Neural cell (in vitro differentiated cells): ENCODE measurements around the gene KRT5. TPM values are rescaled to one million over a fixed set of nuclear protein-coding genes. Genes with fewer than 3 reads are reported as not detected.

Source experiments
- H2AFZ ChIP-seq: fragments of 200-600, 300-800 bp; sonication (generic), shearing (Covaris generic); 2 replicates; pipeline ENCODE4 v1.6.0; 2014; ENCODE audit warnings: low read depth, mild to moderate bottlenecking, antibody characterized with exemption, low read length, moderate library complexity
- H3F3A ChIP-seq: fragments of 200-600 bp; shearing (Covaris generic); 2 replicates; pipeline ENCODE4 v1.6.1; 2016; ENCODE audit warnings: mild to moderate bottlenecking, moderate library complexity, mixed read lengths, antibody characterized with exemption, low read length; ENCODE audit not compliant: insufficient read depth, poor library complexity, severe bottlenecking
- H3K27ac ChIP-seq: fragments of 200-600, 300-800 bp; sonication (generic), shearing (Covaris generic); 2 replicates; pipeline ENCODE4 v1.5.1; 2014; ENCODE audit warnings: mild to moderate bottlenecking, low read length, moderate library complexity
- H3K27me3 ChIP-seq: fragments of 300-800, 200-600 bp; sonication (generic), shearing (Covaris generic); 2 replicates; pipeline ENCODE4 v1.6.0; 2014; ENCODE audit warnings: mild to moderate bottlenecking, low read depth, low read length, moderate library complexity; ENCODE audit not compliant: insufficient read depth
- H3K36me3 ChIP-seq: fragments of 300-800, 200-600 bp; sonication (generic), shearing (Covaris generic); 2 replicates; pipeline ENCODE4 v1.5.1; 2014; ENCODE audit warnings: mild to moderate bottlenecking, antibody characterized with exemption, low read length, moderate library complexity; ENCODE audit not compliant: insufficient read depth
- H3K4me2 ChIP-seq: fragments of 300-800, 200-600 bp; sonication (generic), shearing (Covaris generic); 2 replicates; pipeline ENCODE4 v1.6.0; 2014; ENCODE audit warnings: mild to moderate bottlenecking, low read length
- H3K4me3 ChIP-seq: fragments of 300-800, 200-600 bp; sonication (generic), shearing (Covaris generic); 2 replicates; pipeline ENCODE4 v1.5.1; 2014; ENCODE audit warnings: mild to moderate bottlenecking, low read length, moderate library complexity
- H3K79me2 ChIP-seq: fragments of 200-600 bp; shearing (Covaris generic); replicated peaks from 2 replicates; pipeline ENCODE4 v1.6.0; 2014; ENCODE audit warnings: mild to moderate bottlenecking, low read length, moderate library complexity; ENCODE audit not compliant: insufficient read depth
- H3K9ac ChIP-seq: fragments of 300-800, 200-600 bp; sonication (generic), shearing (Covaris generic); 2 replicates; pipeline ENCODE4 v1.6.1; 2016; ENCODE audit warnings: mild to moderate bottlenecking, low read length, mixed read lengths
- H3K9me2 ChIP-seq: fragments of 200-600 bp; shearing (Covaris generic); 2 replicates; pipeline ENCODE4 v1.6.1; 2016; ENCODE audit warnings: mild to moderate bottlenecking, low read length, mixed read lengths; ENCODE audit not compliant: insufficient read depth
- H3K9me3 ChIP-seq: fragments of 200-600, 300-800 bp; sonication (generic), shearing (Covaris generic); 2 replicates; pipeline ENCODE4 v1.6.1; 2016; ENCODE audit warnings: mild to moderate bottlenecking, mixed run types, low read length, moderate library complexity, mixed read lengths
- H4K20me1 ChIP-seq: fragments of 200-600 bp; shearing (Covaris generic); 2 replicates; pipeline ENCODE4 v1.6.1; 2016; ENCODE audit warnings: mild to moderate bottlenecking, mixed run types; ENCODE audit not compliant: insufficient read depth
- CTCF ChIP-seq: fragments of 450-650 bp; IDR thresholded peaks from 2 replicates; pipeline ENCODE4 v1.5.1; 2014; ENCODE audit warnings: antibody characterized with exemption, mild to moderate bottlenecking, moderate library complexity; ENCODE audit not compliant: poor library complexity, severe bottlenecking
- EP300 ChIP-seq: fragments of 450-650 bp; conservative IDR thresholded peaks from 2 replicates; pipeline ENCODE4 v1.6.1; 2014; ENCODE audit warnings: antibody characterized with exemption, mild to moderate bottlenecking, moderate library complexity; ENCODE audit not compliant: poor library complexity, severe bottlenecking
- EZH2 ChIP-seq: fragments of 200-600, 300-800 bp; shearing (Covaris generic), sonication (generic); IDR thresholded peaks from 2 replicates; pipeline ENCODE4 v1.6.1; 2014; ENCODE audit warnings: antibody characterized with exemption, low read length, borderline replicate concordance, mild to moderate bottlenecking; ENCODE audit not compliant: insufficient read depth, poor library complexity, severe bottlenecking
- MXI1 ChIP-seq: fragments of 450-650 bp; conservative IDR thresholded peaks from 2 replicates; pipeline ENCODE4 v1.6.1; 2014; ENCODE audit warnings: antibody characterized with exemption, mild to moderate bottlenecking; ENCODE audit not compliant: poor library complexity, severe bottlenecking
- POLR2AphosphoS5 ChIP-seq: IDR thresholded peaks from 2 replicates; pipeline ENCODE4 v1.6.1; 2012
- RAD21 ChIP-seq: fragments of 450-650 bp; conservative IDR thresholded peaks from 2 replicates; pipeline ENCODE4 v1.6.1; 2014; ENCODE audit warnings: antibody characterized with exemption, mild to moderate bottlenecking, moderate library complexity
- REST ChIP-seq: IDR thresholded peaks from 2 replicates; pipeline ENCODE4 v1.6.1; 2012; ENCODE audit warnings: borderline replicate concordance
- SMC3 ChIP-seq: fragments of 450-650 bp; conservative IDR thresholded peaks from 2 replicates; pipeline ENCODE4 v1.6.1; 2014; ENCODE audit warnings: antibody characterized with exemption, mild to moderate bottlenecking, moderate library complexity; ENCODE audit not compliant: poor library complexity
- TAF1 ChIP-seq: IDR thresholded peaks from 2 replicates; pipeline ENCODE4 v1.6.1; 2012; ENCODE audit warnings: low read depth
- polyA plus RNA-seq: library from polyadenylated mRNA; depleted of rRNA; stranded (reverse); fragments of >200 nt; gene quantifications from 2 replicates; pipeline ENCODE4 v1.2.3, GENCODE V29; 2014

KRT5 gene
- polyA plus RNA-seq, 1 donor from 2014 or later = not detected

- no peak for TF ChIP-seq EP300
- TF ChIP-seq CTCF = no peak
- no peak for TF ChIP-seq TAF1
- TF ChIP-seq MXI1 = no peak
- TF ChIP-seq REST = no peak
- TF ChIP-seq SMC3 = no peak
- TF ChIP-seq EZH2 = no peak
- no peak for TF ChIP-seq POLR2AphosphoS5
- TF ChIP-seq RAD21 = no peak
- Histone ChIP-seq H3K36me3 (no peaks in the 10 kb centered on the region), H3K9me3 (no peaks in the 10 kb centered on the region), H2AFZ (no peak overlapping the region), H3K27me3 (no peaks in the 10 kb centered on the region), H4K20me1 (no peaks in the 10 kb centered on the region), H3K79me2 (no peaks in the 10 kb centered on the region), H3K27ac (no peak overlapping the region), H3K4me2 (no peak overlapping the region), H3K9ac (no peak overlapping the region), H3K9me2 (no peaks in the 10 kb centered on the region), H3K4me3 (no peak overlapping the region), H3F3A (no peaks in the 10 kb centered on the region)
These were observed 13.7 kb upstream of the KRT5 start for GRCh38 chr12:52533686-52534470.

- Histone ChIP-seq H3K79me2 (no peaks in the 10 kb centered on the region), H3K9me2 (no peaks in the 10 kb centered on the region), H3K4me2 (no peak overlapping the region), H3K27ac (no peak overlapping the region), H3K9me3 (no peaks in the 10 kb centered on the region), H4K20me1 (no peaks in the 10 kb centered on the region), H3K36me3 (no peaks in the 10 kb centered on the region), H3F3A (no peaks in the 10 kb centered on the region), H2AFZ (no peak overlapping the region), H3K27me3 (no peaks in the 10 kb centered on the region), H3K4me3 (no peak overlapping the region), H3K9ac (no peak overlapping the region)
- no peak for TF ChIP-seq EZH2
These were observed 12.4 kb upstream of the KRT5 start for GRCh38 chr12:52532636-52533035.
